HEK293 (cell line): Measurements from ENCODE around the gene LMO1.

Source experiments
- CTCF ChIP-seq: fragments of 450-650 bp; formaldehyde crosslinking; IDR thresholded peaks from 2 replicates; pipeline ENCODE4 v1.5.1; 2016; ENCODE audit warnings: missing biosample characterization, missing genetic modification characterization
- MZF1 ChIP-seq: fragments of 450-650 bp; formaldehyde crosslinking; IDR thresholded peaks from 2 replicates; pipeline ENCODE4 v1.5.1; 2017; ENCODE audit warnings: missing biosample characterization, missing genetic modification characterization, borderline replicate concordance
- OVOL3 ChIP-seq: fragments of 450-650 bp; formaldehyde crosslinking; IDR thresholded peaks from 2 replicates; pipeline ENCODE4 v1.5.1; 2016; ENCODE audit warnings: missing biosample characterization, missing genetic modification characterization
- ZNF146 ChIP-seq: fragments of 450-650 bp; formaldehyde crosslinking; IDR thresholded peaks from 2 replicates; pipeline ENCODE4 v1.5.1; 2016; ENCODE audit warnings: missing biosample characterization, missing genetic modification characterization

GRCh38 chr11:8307601-8308000 lies 43.9 kb upstream of the LMO1 start:
- TF ChIP-seq CTCF (tag by site-specific recombination) (no peak), OVOL3 (no peak), ZNF146 (tag by site-specific recombination) (no peak), MZF1 (tag by site-specific recombination) (no peak)
